Measurements from ENCODE around the gene DPF1.

DPF1 gene

GRCh38 chr19:38191747-38192146 is 32.3 kb downstream of the DPF1 start:
- DNase-seq: no peak
- TF ChIP-seq POLR2A (IDR thresholded peaks at IDR 0.05; ENCODE audit: low read length) (no peak), GATA1 (IDR thresholded peaks at IDR 0.05; ENCODE audit: low read depth, low read length) (no peak)

- TF ChIP-seq GATA1 (IDR thresholded peaks at IDR 0.05; ENCODE audit: low read depth, low read length) (no peak), POLR2A (IDR thresholded peaks at IDR 0.05; ENCODE audit: low read length) (no peak)
- no peak for DNase-seq
These were observed 33.2 kb downstream of the DPF1 start for GRCh38 chr19:38190793-38191192.

- no peak for TF ChIP-seq GATA1 (IDR thresholded peaks at IDR 0.05; ENCODE audit: low read depth, low read length)
- no peak for TF ChIP-seq POLR2A (IDR thresholded peaks at IDR 0.05; ENCODE audit: low read length)
- no peak for DNase-seq
These were observed 34.0 kb downstream of the DPF1 start for GRCh38 chr19:38190061-38190460.

- TF ChIP-seq GATA1 (IDR thresholded peaks at IDR 0.05; ENCODE audit: low read depth, low read length) (no peak), POLR2A (IDR thresholded peaks at IDR 0.05; ENCODE audit: low read length) (no peak)
- no peak for DNase-seq
These were observed 38.5 kb downstream of the DPF1 start for GRCh38 chr19:38185562-38185961.

- no peak for DNase-seq
- no peak for TF ChIP-seq GATA1 (IDR thresholded peaks at IDR 0.05; ENCODE audit: low read depth, low read length)
- TF ChIP-seq POLR2A (IDR thresholded peaks at IDR 0.05; ENCODE audit: low read length): no peak
These were observed 39.2 kb downstream of the DPF1 start for GRCh38 chr19:38184815-38185214.

- TF ChIP-seq POLR2A (IDR thresholded peaks at IDR 0.05; ENCODE audit: low read length) (no peak), GATA1 (IDR thresholded peaks at IDR 0.05; ENCODE audit: low read depth, low read length) (no peak)
- no peak for DNase-seq
These were observed 40.6 kb downstream of the DPF1 start for GRCh38 chr19:38183251-38183897.

- DNase-seq: no peak
- TF ChIP-seq GATA1 (IDR thresholded peaks at IDR 0.05; ENCODE audit: low read depth, low read length): no peak
- no peak for TF ChIP-seq POLR2A (IDR thresholded peaks at IDR 0.05; ENCODE audit: low read length)
These were observed 41.3 kb downstream of the DPF1 start for GRCh38 chr19:38182536-38183210.

- TF ChIP-seq POLR2A (IDR thresholded peaks at IDR 0.05; ENCODE audit: low read length) (no peak), GATA1 (IDR thresholded peaks at IDR 0.05; ENCODE audit: low read depth, low read length) (no peak)
- DNase-seq: no peak
These were observed 44.0 kb downstream of the DPF1 start for GRCh38 chr19:38180071-38180470.

- no peak for TF ChIP-seq POLR2A (IDR thresholded peaks at IDR 0.05; ENCODE audit: low read length)
- no peak for TF ChIP-seq GATA1 (IDR thresholded peaks at IDR 0.05; ENCODE audit: low read depth, low read length)
- no peak for DNase-seq
These were observed 48.6 kb downstream of the DPF1 start for GRCh38 chr19:38175422-38175821.

- DNase-seq: no peak
- no peak for TF ChIP-seq GATA1 (IDR thresholded peaks at IDR 0.05; ENCODE audit: low read depth, low read length)
- TF ChIP-seq POLR2A (IDR thresholded peaks at IDR 0.05; ENCODE audit: low read length): no peak
These were observed 50.6 kb downstream of the DPF1 start for GRCh38 chr19:38173291-38174041.

- no peak for DNase-seq
- TF ChIP-seq POLR2A (IDR thresholded peaks at IDR 0.05; ENCODE audit: low read length) (no peak), GATA1 (IDR thresholded peaks at IDR 0.05; ENCODE audit: low read depth, low read length) (no peak)
These were observed 52.0 kb downstream of the DPF1 start for GRCh38 chr19:38172001-38172400.

GRCh38 chr19:38170334-38170733 is 53.7 kb downstream of the DPF1 start:
- no peak for TF ChIP-seq GATA1 (IDR thresholded peaks at IDR 0.05; ENCODE audit: low read depth, low read length)
- no peak for TF ChIP-seq POLR2A (IDR thresholded peaks at IDR 0.05; ENCODE audit: low read length)
- no peak for DNase-seq

GRCh38 chr19:38168637-38169036 is 55.4 kb downstream of the DPF1 start:
- no peak for TF ChIP-seq POLR2A (IDR thresholded peaks at IDR 0.05; ENCODE audit: low read length)
- no peak for TF ChIP-seq GATA1 (IDR thresholded peaks at IDR 0.05; ENCODE audit: low read depth, low read length)
- no peak for DNase-seq

GRCh38 chr19:38165335-38165734 is 58.7 kb downstream of the DPF1 start:
- no peak for DNase-seq
- TF ChIP-seq GATA1 (IDR thresholded peaks at IDR 0.05; ENCODE audit: low read depth, low read length) (no peak), POLR2A (IDR thresholded peaks at IDR 0.05; ENCODE audit: low read length) (no peak)

Data from erythroblast (primary cell).